ENCODE results near the gene UHMK1.

GRCh38 chr1:162570718-162571117 lies 73.1 kb downstream of the UHMK1 start:
- TF ChIP-seq CTCF (IDR thresholded peaks at IDR 0.05; ENCODE audit: insufficient read depth, low read length, poor library complexity, severe bottlenecking) (no peak), EZH2phosphoT487 (conservative IDR thresholded peaks at IDR 0.05; ENCODE audit: low read length) (no peak)

All from SU-DHL-6 (cell line).